HG03469 (cell line): ENCODE measurements around the gene NYNRIN.

Source experiments
- ATAC-seq: cut with Tn5 transposase; IDR thresholded peaks from one replicate; pipeline ENCODE4 v1.9.1; 2021; ENCODE audit warnings: mild to moderate bottlenecking, moderate library complexity, moderate number of reproducible peaks; ENCODE audit not compliant: unreplicated experiment

Gene NYNRIN

GRCh38 chr14:24390701-24391468, 7.9 kb upstream of the NYNRIN start:
- ATAC-seq: no peak

- no peak for ATAC-seq
Measured at GRCh38 chr14:24392325-24393091, 6.3 kb upstream of the NYNRIN start.

GRCh38 chr14:24394275-24394674, 4.5 kb upstream of the NYNRIN start:
- ATAC-seq: no peak

- no peak for ATAC-seq
Measured at GRCh38 chr14:24395609-24396582, 2.9 kb upstream of the NYNRIN start.

GRCh38 chr14:24397639-24398292, 1.0 kb upstream of the NYNRIN start:
- no peak for ATAC-seq

- ATAC-seq: no peak
Measured at GRCh38 chr14:24398293-24398652, 530 bp upstream of the NYNRIN start.

GRCh38 chr14:24399447-24399822, 632 bp downstream of the NYNRIN start:
- no peak for ATAC-seq

- ATAC-seq: no peak
Measured at GRCh38 chr14:24399999-24400718, 1.4 kb downstream of the NYNRIN start.

- ATAC-seq: no peak
Measured at GRCh38 chr14:24401810-24402702, 3.3 kb downstream of the NYNRIN start.

GRCh38 chr14:24403294-24403998, 4.6 kb downstream of the NYNRIN start:
- ATAC-seq: no peak

GRCh38 chr14:24404814-24405213, 6.0 kb downstream of the NYNRIN start:
- ATAC-seq: no peak

- ATAC-seq: no peak
Measured at GRCh38 chr14:24406416-24406815, 7.6 kb downstream of the NYNRIN start.

GRCh38 chr14:24407608-24408325, 9.0 kb downstream of the NYNRIN start:
- ATAC-seq: no peak

- no peak for ATAC-seq
Measured at GRCh38 chr14:24408764-24409163, 10.0 kb downstream of the NYNRIN start.

GRCh38 chr14:24409192-24409591, 10.4 kb downstream of the NYNRIN start:
- no peak for ATAC-seq

GRCh38 chr14:24409956-24410355, 11.2 kb downstream of the NYNRIN start:
- ATAC-seq: no peak

GRCh38 chr14:24411443-24412389, 12.9 kb downstream of the NYNRIN start:
- ATAC-seq: peak; percentile 44
